A549 (cell line): ENCODE measurements around the gene HMGN5. TPM values are rescaled to one million over a fixed set of nuclear protein-coding genes. Genes with fewer than 3 reads are reported as not detected.
A peak's percentile ranks its signal among the peaks of the same experiment; 100 is the strongest.

Source experiments
- ATAC-seq, 2 experiments: fragments of 200-7000 bp in 1 of 2; fragments of >200 bp in 1 of 2; cut with Nextera tagmentation in 1 of 2; cut with Tn5 transposase in 1 of 2; 3 replicates each; pipeline versions ENCODE4 v1.8.0 to v1.9.1; 2018 to 2020; ENCODE audit warnings: mild to moderate bottlenecking in 1 of 2, moderate library complexity in 1 of 2
- CTCF ChIA-PET: fragments of 300-600 bp; sonication (Branson Sonifier 250); formaldehyde crosslinking; extraction: SDS; loops from one replicate; lab custom pipeline; 2021; ENCODE audit warnings: antibody characterized with exemption, inconsistent platforms; lab: Yijun Ruan, JAX
- POLR2A ChIA-PET: fragments of 350-600 bp; formaldehyde crosslinking; extraction: SDS; loops from one replicate; lab custom pipeline; 2021; ENCODE audit warnings: antibody characterized with exemption, inconsistent platforms; lab: Yijun Ruan, JAX
- DNase-seq, 2 experiments: peaks; one replicate each; pipeline versions ENCODE4 v3.0.0 to v3.0.0-alpha.2; 2011 to 2016; ENCODE audit warnings: low read depth in 1 of 2, low spot score in 1 of 2
- FAIRE-seq: peaks from 2 replicates; lab custom pipeline; 2011; peaks lifted over from hg19 to GRCh38; lab: Jason Lieb, UNC
- H3K27ac ChIP-seq, 2 experiments: fragments of >200 bp; sonication (Bioruptor Twin); formaldehyde crosslinking; 3 replicates each; pipeline ENCODE4 v1.5.1; 2016 to 2017
- H3K4me1 ChIP-seq: fragments of >200 bp; sonication (Bioruptor Twin); formaldehyde crosslinking; 3 replicates; pipeline ENCODE4 v1.6.1; 2016
- H3K4me2 ChIP-seq: fragments of >200 bp; sonication (Bioruptor Twin); formaldehyde crosslinking; 3 replicates; pipeline ENCODE4 v1.6.1; 2016
- H3K4me3 ChIP-seq: fragments of >200 bp; sonication (Bioruptor Twin); formaldehyde crosslinking; 3 replicates; pipeline ENCODE4 v1.5.1; 2016
- H3K9me3 ChIP-seq: fragments of >200 bp; sonication (Bioruptor Twin); formaldehyde crosslinking; 3 replicates; pipeline ENCODE4 v1.6.1; 2016
- BHLHE40 ChIP-seq: IDR thresholded peaks from 2 replicates; pipeline ENCODE4 v1.6.1; 2012; ENCODE audit warnings: low read depth, low read length, inconsistent platforms
- CTCF ChIP-seq: fragments of >200 bp; sonication (Bioruptor Twin); formaldehyde crosslinking; IDR thresholded peaks from 3 replicates; pipeline ENCODE4 v1.5.1; 2016
- EHMT2 ChIP-seq: fragments of 200-600 bp; sonication (generic); IDR thresholded peaks from 2 replicates; pipeline ENCODE4 v1.6.1; 2016; ENCODE audit warnings: antibody characterized with exemption, low read depth, mild to moderate bottlenecking, moderate library complexity
- EP300 ChIP-seq, 2 experiments: fragments of >200 bp; sonication (Bioruptor Twin); formaldehyde crosslinking; IDR thresholded peaks; 2 replicates in 1 of 2; 3 replicates in 1 of 2; pipeline ENCODE4 v1.6.1; 2016 to 2017
- ESRRA ChIP-seq: fragments of 150-350 bp; IDR thresholded peaks from 2 replicates; pipeline ENCODE4 v1.6.1; 2014; ENCODE audit warnings: mild to moderate bottlenecking, low read length, borderline replicate concordance
- HES2 ChIP-seq: fragments of >200 bp; sonication (Bioruptor Twin); formaldehyde crosslinking; IDR thresholded peaks from 2 replicates; pipeline ENCODE4 v1.6.1; 2016
- HEYL ChIP-seq: fragments of 250-450 bp; sonication (Bioruptor Pico); IDR thresholded peaks from 2 replicates; pipeline ENCODE4 v1.8.0; 2021; ENCODE audit warnings: mild to moderate bottlenecking, moderate library complexity
- HOXB13 ChIP-seq: fragments of 250-450 bp; sonication (Bioruptor Pico); IDR thresholded peaks from 2 replicates; pipeline ENCODE4 v1.5.0; 2020; ENCODE audit warnings: low read depth, mild to moderate bottlenecking, moderate library complexity
- HOXB5 ChIP-seq: fragments of 250-450 bp; sonication (Bioruptor Pico); IDR thresholded peaks from 2 replicates; pipeline ENCODE4 v1.5.0; 2020; ENCODE audit warnings: mild to moderate bottlenecking, moderate library complexity
- JUNB ChIP-seq: fragments of >200 bp; sonication (Bioruptor Twin); formaldehyde crosslinking; IDR thresholded peaks from 2 replicates; pipeline ENCODE4 v1.6.1; 2016
- KDM1A ChIP-seq: fragments of 200-600 bp; sonication (generic); IDR thresholded peaks from 2 replicates; pipeline ENCODE4 v1.6.1; 2016; ENCODE audit warnings: low read depth, mild to moderate bottlenecking
- MYC ChIP-seq: IDR thresholded peaks from 2 replicates; pipeline ENCODE4 v1.6.1; 2012; ENCODE audit warnings: mild to moderate bottlenecking, inconsistent platforms, low read length, improper control_type of control experiment, borderline replicate concordance
- NFE2L2 ChIP-seq: fragments of 150-350 bp; conservative IDR thresholded peaks from 2 replicates; pipeline ENCODE4 v1.6.1; 2014; ENCODE audit warnings: low read length
- NPAS2 ChIP-seq: fragments of 250-450 bp; sonication (Bioruptor Pico); IDR thresholded peaks from 2 replicates; pipeline ENCODE4 v1.8.0; 2022; ENCODE audit warnings: mild to moderate bottlenecking, moderate library complexity, borderline replicate concordance
- PHF8 ChIP-seq: fragments of 200-600 bp; sonication (generic); IDR thresholded peaks from 2 replicates; pipeline ENCODE4 v1.6.1; 2016; ENCODE audit warnings: low read depth, mild to moderate bottlenecking, antibody characterized with exemption, moderate library complexity, borderline replicate concordance
- RAD21 ChIP-seq, 2 experiments: fragments of >200 bp in 1 of 2; sonication (Bioruptor Twin) in 1 of 2; formaldehyde crosslinking in 1 of 2; IDR thresholded peaks in 1 of 2; conservative IDR thresholded peaks in 1 of 2; 2 replicates in 1 of 2; 3 replicates in 1 of 2; pipeline ENCODE4 v1.6.1; 2012 to 2018; ENCODE audit warnings: inconsistent platforms in 1 of 2
- RARB ChIP-seq: fragments of 250-450 bp; sonication (Bioruptor Pico); IDR thresholded peaks from 2 replicates; pipeline ENCODE4 v1.8.0; 2021; ENCODE audit warnings: mild to moderate bottlenecking, moderate library complexity
- RNF2 ChIP-seq: fragments of 200-600 bp; sonication (generic); IDR thresholded peaks from 2 replicates; pipeline ENCODE4 v1.6.1; 2016; ENCODE audit warnings: low read depth, mild to moderate bottlenecking, antibody characterized with exemption, moderate library complexity, borderline replicate concordance
- SMC3 ChIP-seq: fragments of >200 bp; sonication (Bioruptor Twin); formaldehyde crosslinking; IDR thresholded peaks from 3 replicates; pipeline ENCODE4 v1.6.1; 2018; ENCODE audit warnings: inconsistent platforms
- TFCP2L1 ChIP-seq: fragments of 250-450 bp; sonication (Bioruptor Pico); IDR thresholded peaks from 2 replicates; pipeline ENCODE4 v1.5.0; 2021; ENCODE audit warnings: mild to moderate bottlenecking
- TP53 ChIP-seq: fragments of 250-450 bp; sonication (Bioruptor Pico); IDR thresholded peaks from 2 replicates; pipeline ENCODE4 v1.5.0; 2021; ENCODE audit warnings: mild to moderate bottlenecking, moderate library complexity
- USF2 ChIP-seq: fragments of 450-650 bp; IDR thresholded peaks from 2 replicates; pipeline ENCODE4 v1.6.1; 2014; ENCODE audit warnings: antibody characterized with exemption
- WGBS: methylation state at CpG from one replicate; pipeline ENCODE4 v1.1.6; 2017; ENCODE audit errors: missing lambda C conversion rate; 5-methylcytosine and 5-hydroxymethylcytosine counted together
- polyA plus RNA-seq, 4 experiments: library from polyadenylated mRNA; depleted of rRNA in 3 of 4; stranded (reverse); fragments of >200 nt; fragmentation: RNase III in 1 of 4; extraction: RNeasy Plus Mini Kit Qiagen cat#74134 plus additional on column Dnase treatment in 1 of 4; gene quantifications; 2 replicates in 3 of 4; 3 replicates in 1 of 4; pipeline ENCODE4 v1.2.3, GENCODE V29; 2011 to 2017

HMGN5 gene
- polyA plus RNA-seq, 2 of the 4 experiments (the other 2 are of a cell fraction): 4.4 to 5.2 TPM

GRCh38 chrX:81120936-81121371 is 80.8 kb downstream of the HMGN5 start:
- Histone ChIP-seq H3K4me1 (0 out of 3 replicates have a peak, but pooled peaks cover 3% of the 10 kb centered on the region), H3K9me3 (no peaks in the 10 kb centered on the region), H3K27ac (no peak overlapping the region; a peak in 1 of 6 replicates), H3K4me2 (peak overlapping the region; percentile 99), H3K4me3 (peak overlapping the region; percentile 57)
- ATAC-seq (peak; percentile 84 to 86), DNase-seq (peak; percentile 13 to 60), FAIRE-seq (peak; percentile 54)
- ChIA-PET CTCF (interaction anchor here (0.9 to 1.4 kb wide), 4 partner anchors 9 to 257 kb away, joined by 3 read pairs; no protein-coding TSS in a partner anchor), POLR2A (interaction anchor here (0.6 kb wide), 1 partner anchor 81 kb away, joined by 3 read pairs; the partner anchor contains the start of gene SH3BGRL)
- no peak for TF ChIP-seq EHMT2
- peak; percentile 20 to 36; a peak in 3 of 5 replicates for TF ChIP-seq RAD21 (conservative IDR thresholded peaks at IDR 0.05 in 1 of 2, IDR thresholded peaks at IDR 0.05 in 1 of 2)
- TF ChIP-seq RARB (CRISPR knock-in tag): no peak
- no peak for TF ChIP-seq RNF2
- TF ChIP-seq CTCF: peak; percentile 50
- 2% methylated on average over 12 of the region's 12 CpGs for WGBS

- ChIA-PET CTCF (interaction anchor here (0.9 to 1.4 kb wide), 4 partner anchors 8 to 257 kb away, joined by 3 read pairs; no protein-coding TSS in a partner anchor), POLR2A (no interaction called here)
- no peak for DNase-seq
- H3K4me3 ChIP-seq: peak overlapping the region; percentile 57
- no peak for FAIRE-seq
- TF ChIP-seq HOXB5 (CRISPR knock-in tag): no peak
- no peak for TF ChIP-seq USF2
- TF ChIP-seq KDM1A: no peak
- TF ChIP-seq BHLHE40: no peak
- TF ChIP-seq EP300 (IDR thresholded peaks at IDR 0.05): no peak
- no peak for TF ChIP-seq NFE2L2
- no peak for TF ChIP-seq EHMT2
- TF ChIP-seq HOXB13 (CRISPR knock-in tag): no peak
- TF ChIP-seq TP53: no peak
- no peak for TF ChIP-seq MYC
- no peak for TF ChIP-seq HEYL (CRISPR knock-in tag)
- no peak for TF ChIP-seq HES2
- TF ChIP-seq ESRRA: no peak
- no peak for TF ChIP-seq PHF8
- no peak for TF ChIP-seq JUNB
- TF ChIP-seq NPAS2 (CRISPR knock-in tag): no peak
- no peak for TF ChIP-seq TFCP2L1 (CRISPR knock-in tag)
- TF ChIP-seq SMC3: no peak
- 0 out of 3 replicates have a peak, but pooled peaks cover 3% of the 10 kb centered on the region for H3K4me1 ChIP-seq
- no peaks in the 10 kb centered on the region for H3K9me3 ChIP-seq
- ATAC-seq: peak; percentile 31 to 46; a peak in 5 of 6 replicates
- under 1% methylated on average over 17 of the region's 17 CpGs for WGBS
- peak overlapping the region; percentile 99 for H3K4me2 ChIP-seq
- no peak overlapping the region for H3K27ac ChIP-seq
Observed at GRCh38 chrX:81120258-81120935, 81.3 kb downstream of the HMGN5 start.
